Mesendoderm (in vitro differentiated cells): ENCODE results near the gene GORASP2.
A peak's percentile ranks its signal among the peaks of the same experiment; 100 is the strongest.
"Not testable (repeated sequence)": the region's sequence is repeated elsewhere in the genome, so short reads cannot be mapped to it uniquely, and the experiment has no call there.

ENCODE experiments used
- DNase-seq: peaks from one replicate; pipeline ENCODE4 v3.0.0; 2013
- H2AK5ac ChIP-seq: 2 replicates; pipeline ENCODE4 v1.6.1; 2013; ENCODE audit warnings: low read length, inconsistent platforms
- H2BK120ac ChIP-seq: 2 replicates; pipeline ENCODE4 v1.6.1; 2013; ENCODE audit warnings: low read depth, mild to moderate bottlenecking, low read length, moderate library complexity, mixed read lengths
- H2BK15ac ChIP-seq: replicated peaks from 2 replicates; pipeline ENCODE4 v1.6.1; 2013; ENCODE audit warnings: low read depth, mild to moderate bottlenecking, moderate library complexity
- H2BK5ac ChIP-seq: 2 replicates; pipeline ENCODE4 v1.6.1; 2013; ENCODE audit warnings: low read length, inconsistent platforms
- H3K18ac ChIP-seq: 2 replicates; pipeline ENCODE4 v1.6.1; 2013; ENCODE audit warnings: mild to moderate bottlenecking, low read length, mixed read lengths
- H3K23ac ChIP-seq: one replicate; pipeline ENCODE4 v1.6.1; 2013; ENCODE audit warnings: low read length
- H3K27ac ChIP-seq: 2 replicates; pipeline ENCODE4 v1.5.1; 2013; ENCODE audit warnings: low read depth, mild to moderate bottlenecking, inconsistent platforms, low read length, moderate library complexity
- H3K27me3 ChIP-seq: 2 replicates; pipeline ENCODE4 v1.6.1; 2013; ENCODE audit warnings: low read length, control low read depth, mild to moderate bottlenecking, inconsistent platforms; ENCODE audit not compliant: insufficient read depth, poor library complexity
- H3K36me3 ChIP-seq: 2 replicates; pipeline ENCODE4 v1.6.1; 2013; ENCODE audit warnings: low read length, inconsistent platforms; ENCODE audit not compliant: control insufficient read depth, insufficient read depth
- H3K4ac ChIP-seq: one replicate; pipeline ENCODE4 v1.6.1; 2013; ENCODE audit warnings: low read depth, mild to moderate bottlenecking, low read length, moderate library complexity
- H3K4me1 ChIP-seq: 2 replicates; pipeline ENCODE4 v1.6.1; 2013; ENCODE audit warnings: low read depth, low read length, inconsistent platforms; ENCODE audit not compliant: control insufficient read depth
- H3K4me2 ChIP-seq: 2 replicates; pipeline ENCODE4 v1.6.1; 2013; ENCODE audit warnings: low read length
- H3K4me3 ChIP-seq: 2 replicates; pipeline ENCODE4 v1.5.1; 2013; ENCODE audit warnings: mild to moderate bottlenecking, low read length
- H3K56ac ChIP-seq: one replicate; pipeline ENCODE4 v1.6.1; 2013; ENCODE audit warnings: low read length
- H3K79me1 ChIP-seq: 2 replicates; pipeline ENCODE4 v1.6.1; 2013; ENCODE audit warnings: low read length, inconsistent platforms
- H3K79me2 ChIP-seq: 2 replicates; pipeline ENCODE4 v1.6.1; 2013; ENCODE audit warnings: mild to moderate bottlenecking, low read length; ENCODE audit not compliant: control insufficient read depth, insufficient read depth
- H3K9ac ChIP-seq: 2 replicates; pipeline ENCODE4 v1.6.1; 2013; ENCODE audit warnings: low read length, inconsistent platforms
- H4K5ac ChIP-seq: one replicate; pipeline ENCODE4 v1.6.1; 2013; ENCODE audit warnings: low read length
- H4K8ac ChIP-seq: one replicate; pipeline ENCODE4 v1.6.1; 2013; ENCODE audit warnings: low read depth, mild to moderate bottlenecking, control low read depth, low read length, moderate library complexity
- WGBS: extraction: QIAGEN DNeasy Blood & Tissue Kit; methylation state at CpG from one replicate; pipeline ENCODE4 v1.1.7; 2013; ENCODE audit warnings: low lambda C conversion rate, missing lambda C conversion rate; ENCODE audit not compliant: insufficient coverage; ENCODE audit errors: extremely low coverage; 5-methylcytosine and 5-hydroxymethylcytosine counted together

Gene GORASP2

DNA sequence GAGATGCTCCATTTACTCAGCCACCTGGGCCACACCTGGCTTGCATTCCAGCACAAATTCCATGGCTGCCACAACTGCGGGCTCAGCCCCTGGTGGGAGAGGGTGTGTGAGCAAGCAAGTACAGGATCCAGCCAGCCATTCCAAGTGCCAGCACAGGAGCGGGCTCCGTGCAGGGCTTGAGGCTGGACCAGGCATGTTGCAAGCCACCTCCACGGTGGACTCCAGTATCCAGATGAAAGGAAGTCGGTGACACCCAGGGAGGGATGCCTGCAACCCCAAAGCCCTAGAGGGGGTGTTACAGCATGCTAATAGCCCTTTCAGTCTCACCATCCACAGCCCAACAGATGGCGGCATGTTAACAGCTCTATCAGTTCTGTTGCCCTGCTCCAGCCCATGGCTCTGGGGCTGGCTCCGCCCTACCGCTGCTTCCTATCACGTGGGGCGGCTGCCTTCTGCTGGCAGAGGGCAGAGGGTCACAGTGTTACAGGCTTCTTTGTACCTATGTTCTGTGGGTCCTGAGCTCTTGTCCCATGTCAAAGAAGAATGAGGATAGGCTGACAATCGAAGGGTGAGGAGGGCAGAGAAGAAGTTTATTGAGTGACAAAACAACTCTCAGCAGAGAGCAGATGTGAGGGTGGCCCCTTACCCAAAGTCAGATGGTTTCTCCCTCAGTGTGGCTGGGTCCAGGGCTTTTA lies 11.7 kb upstream of the GORASP2 start:
- Histone ChIP-seq H3K56ac (no peak overlapping the region), H2AK5ac (no peak overlapping the region), H2BK15ac (no peak overlapping the region), H3K36me3 (no peaks in the 10 kb centered on the region), H4K5ac (no peak overlapping the region), H3K79me1 (no peaks in the 10 kb centered on the region), H3K4me1 (no peaks in the 10 kb centered on the region), H3K4me2 (no peak overlapping the region), H3K23ac (no peak overlapping the region), H3K27me3 (no peaks in the 10 kb centered on the region), H3K18ac (no peak overlapping the region), H2BK120ac (no peak overlapping the region), H3K9ac (no peak overlapping the region), H3K79me2 (no peaks in the 10 kb centered on the region), H3K4me3 (no peak overlapping the region), H3K4ac (no peak overlapping the region), H4K8ac (no peak overlapping the region), H3K27ac (peak overlapping the region; percentile 65), H2BK5ac (no peak overlapping the region)
- WGBS: no CpG with 5 or more reads among the region's 11 CpGs
- peak; percentile 65 for DNase-seq

DNA sequence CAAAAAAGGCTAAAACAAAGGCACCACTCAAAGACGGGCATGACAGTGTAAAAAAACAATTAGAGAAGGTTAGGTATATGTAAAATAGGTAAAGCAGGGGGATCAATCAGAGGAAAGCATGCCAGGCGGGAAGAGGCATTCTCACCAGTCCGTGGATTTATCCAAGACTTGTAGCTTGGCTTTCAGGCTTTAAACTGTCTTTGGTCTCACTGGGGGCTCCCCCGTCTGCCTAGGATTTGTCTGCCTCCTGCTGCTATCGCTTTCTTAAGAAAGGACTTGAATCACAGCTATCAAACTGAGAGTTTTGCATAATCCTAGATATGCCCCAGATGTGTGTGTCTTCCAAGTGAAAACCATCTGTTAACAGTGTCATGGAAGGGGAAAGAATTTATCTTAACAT lies 11.1 kb upstream of the GORASP2 start:
- DNase-seq: peak; percentile 77
- H2BK120ac ChIP-seq: no peak overlapping the region
- no peaks in the 10 kb centered on the region for H3K4me1 ChIP-seq
- no peak overlapping the region for H4K8ac ChIP-seq
- no peak overlapping the region for H2BK5ac ChIP-seq
- no peak overlapping the region for H3K4ac ChIP-seq
- no peaks in the 10 kb centered on the region for H3K79me2 ChIP-seq
- no peak overlapping the region for H3K4me3 ChIP-seq
- H4K5ac ChIP-seq: no peak overlapping the region
- no peaks in the 10 kb centered on the region for H3K36me3 ChIP-seq
- no peak overlapping the region for H2AK5ac ChIP-seq
- H2BK15ac ChIP-seq: no peak overlapping the region
- no peak overlapping the region for H3K9ac ChIP-seq
- H3K79me1 ChIP-seq: no peaks in the 10 kb centered on the region
- H3K18ac ChIP-seq: no peak overlapping the region
- no CpG with 5 or more reads among the region's 5 CpGs for WGBS
- peak overlapping the region; percentile 65 for H3K27ac ChIP-seq
- no peak overlapping the region for H3K56ac ChIP-seq
- no peak overlapping the region for H3K4me2 ChIP-seq
- no peak overlapping the region for H3K23ac ChIP-seq
- no peaks in the 10 kb centered on the region for H3K27me3 ChIP-seq

DNA sequence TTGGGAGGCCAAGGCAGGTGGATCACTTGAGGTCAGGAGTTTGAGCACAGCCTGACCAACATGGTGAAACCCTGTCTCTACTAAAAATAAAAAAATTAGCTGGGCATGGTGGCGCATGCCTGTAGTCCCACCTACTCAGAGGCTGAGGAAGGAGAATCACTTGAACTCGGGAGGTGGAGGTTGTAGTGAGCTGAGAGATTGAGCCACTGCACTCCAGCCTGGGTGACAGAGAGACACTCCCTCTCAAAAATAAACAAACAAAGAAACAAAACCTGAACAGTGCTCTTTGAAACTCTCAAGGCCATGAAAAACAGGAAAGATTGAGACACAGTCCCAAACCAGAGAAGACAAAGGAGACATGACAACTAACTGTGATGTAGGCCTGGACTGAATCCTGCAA lies 7.2 kb upstream of the GORASP2 start:
- not testable (repeated sequence) for H3K4me1 ChIP-seq, H3K79me1 ChIP-seq, H4K8ac ChIP-seq, H2AK5ac ChIP-seq, H2BK120ac ChIP-seq, H3K4me2 ChIP-seq, H3K56ac ChIP-seq, H4K5ac ChIP-seq, H3K36me3 ChIP-seq, DNase-seq, H3K4ac ChIP-seq, H3K27ac ChIP-seq, H2BK15ac ChIP-seq, H3K23ac ChIP-seq, H3K4me3 ChIP-seq, H3K9ac ChIP-seq, H3K79me2 ChIP-seq, H2BK5ac ChIP-seq, H3K27me3 ChIP-seq, H3K18ac ChIP-seq
- WGBS: no CpG with 5 or more reads among the region's 2 CpGs

DNA sequence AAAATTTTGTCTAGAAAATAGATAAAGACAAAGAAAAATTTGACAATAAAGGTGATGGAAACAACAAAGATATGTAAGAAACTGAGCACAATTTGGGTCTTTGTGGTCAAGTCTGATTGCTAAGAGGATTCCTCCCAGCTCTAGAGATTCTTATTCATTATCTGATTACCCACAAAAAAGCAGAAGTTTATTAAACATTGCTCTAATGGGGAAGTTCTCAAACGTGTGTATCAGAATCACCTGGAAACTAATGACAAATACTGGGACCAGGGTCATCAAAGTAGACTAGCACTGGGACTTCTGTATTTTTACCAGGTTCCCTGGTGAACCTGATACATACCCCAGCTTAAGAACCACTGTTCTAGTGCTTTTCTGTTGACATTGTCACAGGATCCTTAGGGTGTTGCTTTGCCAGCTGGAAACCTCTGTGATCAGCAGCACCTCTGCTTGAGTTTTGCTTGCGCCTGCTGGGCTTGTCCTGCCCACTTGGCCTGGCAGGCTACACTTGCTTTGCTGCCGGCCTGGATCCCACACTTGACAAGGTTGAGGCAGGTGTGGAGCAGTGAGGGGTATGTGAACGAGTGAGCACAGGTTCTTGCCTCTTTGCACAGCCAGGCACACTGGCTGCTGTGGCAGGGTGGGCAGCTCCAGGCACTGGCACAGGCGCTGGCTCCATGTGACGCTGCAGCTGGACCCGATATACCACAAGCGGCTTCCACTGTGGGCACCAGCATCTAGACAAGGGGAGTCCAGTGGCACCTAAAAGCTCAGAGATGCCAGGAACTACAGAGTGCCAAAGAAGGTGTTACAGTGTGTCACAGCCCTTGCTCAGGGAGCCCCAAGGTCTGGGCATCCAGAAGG lies 6.2 kb upstream of the GORASP2 start:
- no CpG with 5 or more reads among the region's 8 CpGs for WGBS
- no peak overlapping the region for H4K5ac ChIP-seq
- H3K36me3 ChIP-seq: no peaks in the 10 kb centered on the region
- no peak overlapping the region for H2BK15ac ChIP-seq
- H3K9ac ChIP-seq: no peak overlapping the region
- no peaks in the 10 kb centered on the region for H3K27me3 ChIP-seq
- H3K23ac ChIP-seq: no peak overlapping the region
- H3K56ac ChIP-seq: no peak overlapping the region
- H2BK120ac ChIP-seq: no peak overlapping the region
- no peak overlapping the region for H3K18ac ChIP-seq
- H2AK5ac ChIP-seq: no peak overlapping the region
- H3K4me3 ChIP-seq: no peak overlapping the region
- no peaks in the 10 kb centered on the region for H3K79me1 ChIP-seq
- no peak for DNase-seq
- H4K8ac ChIP-seq: no peak overlapping the region
- no peak overlapping the region for H3K4me2 ChIP-seq
- no peak overlapping the region for H3K27ac ChIP-seq
- H3K79me2 ChIP-seq: no peaks in the 10 kb centered on the region
- no peaks in the 10 kb centered on the region for H3K4me1 ChIP-seq
- no peak overlapping the region for H2BK5ac ChIP-seq
- H3K4ac ChIP-seq: no peak overlapping the region

DNA sequence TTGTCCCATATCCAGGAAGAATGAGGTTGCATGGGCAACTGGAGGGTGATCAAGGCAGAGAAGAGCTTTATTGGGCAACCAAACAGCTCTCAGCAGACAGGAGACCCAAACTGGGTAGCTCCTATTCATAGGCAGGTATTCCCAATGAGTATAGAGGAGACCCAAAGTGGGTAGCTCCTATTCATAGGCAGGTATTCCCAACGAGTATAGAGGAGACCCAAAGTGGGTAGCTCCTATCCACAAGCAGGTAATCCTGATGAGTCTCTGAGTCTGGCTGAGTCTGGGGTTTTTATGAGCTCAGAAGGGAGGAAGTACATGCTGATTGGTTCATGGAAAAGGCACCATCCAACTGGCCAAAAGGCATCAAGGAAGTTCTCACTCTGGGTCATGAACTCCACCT lies 5.3 kb upstream of the GORASP2 start:
- H3K36me3 ChIP-seq: no peaks in the 10 kb centered on the region
- no peak overlapping the region for H3K56ac ChIP-seq
- H3K79me2 ChIP-seq: no peaks in the 10 kb centered on the region
- H3K79me1 ChIP-seq: no peaks in the 10 kb centered on the region
- H2BK15ac ChIP-seq: no peak overlapping the region
- H3K4me3 ChIP-seq: no peak overlapping the region
- no CpG with 5 or more reads among the region's 1 CpG for WGBS
- no peak overlapping the region for H4K5ac ChIP-seq
- H4K8ac ChIP-seq: no peak overlapping the region
- no peaks in the 10 kb centered on the region for H3K27me3 ChIP-seq
- H3K4ac ChIP-seq: no peak overlapping the region
- no peak overlapping the region for H3K4me2 ChIP-seq
- H3K18ac ChIP-seq: no peak overlapping the region
- peaks cover 3% of the 10 kb centered on the region for H3K4me1 ChIP-seq
- H3K9ac ChIP-seq: no peak overlapping the region
- H2AK5ac ChIP-seq: no peak overlapping the region
- H2BK5ac ChIP-seq: no peak overlapping the region
- H2BK120ac ChIP-seq: no peak overlapping the region
- no peak overlapping the region for H3K23ac ChIP-seq
- H3K27ac ChIP-seq: no peak overlapping the region
- peak; percentile 65 for DNase-seq
